Upper lobe of left lung (tissue), 6 donors: Measurements from ENCODE around the gene RALGAPA2. TPM values are rescaled to one million over a fixed set of nuclear protein-coding genes. Genes with fewer than 3 reads are reported as not detected.

Source experiments
- ATAC-seq, 2 donors: fragments of 200-7000 bp; cut with Tn5 transposase; one replicate each; pipeline ENCODE4 v1.9.1; 2022; ENCODE audit warnings: mild to moderate bottlenecking in 2 of 2, moderate library complexity in 2 of 2; ENCODE audit not compliant: low FRiP score in 2 of 2
- DNase-seq, 2 donors: peaks; one replicate each; pipeline ENCODE4 v3.0.0-alpha.2; 2019 to 2020
- H3K27ac ChIP-seq, 4 donors: fragments of 200-600 bp; sonication (generic); one replicate each; pipeline ENCODE4 v1.5.1; 2016 to 2019
- H3K27me3 ChIP-seq, 4 donors: fragments of 200-600 bp; sonication (generic); one replicate each; pipeline ENCODE4 v1.5.1; 2017 to 2019
- H3K36me3 ChIP-seq, 4 donors: fragments of 200-600 bp; sonication (generic); one replicate each; pipeline ENCODE4 v1.5.1; 2016 to 2019
- H3K4me1 ChIP-seq, 4 donors: fragments of 200-600 bp; sonication (generic); one replicate each; pipeline ENCODE4 v1.5.1; 2018 to 2019
- H3K4me3 ChIP-seq, 4 donors: fragments of 200-600 bp; sonication (generic); one replicate each; pipeline ENCODE4 v1.5.1; 2017 to 2019; ENCODE audit warnings: mild to moderate bottlenecking in 2 of 4, moderate library complexity in 1 of 4
- H3K9me3 ChIP-seq, 4 donors: fragments of 200-600 bp; sonication (generic); one replicate each; pipeline ENCODE4 v1.5.1; 2018 to 2019
- CTCF ChIP-seq, 6 experiments: fragments of 450-650 bp in 4 of 6; fragments of 200-600 bp in 2 of 6; sonication (generic) in 2 of 6; IDR thresholded peaks; one replicate each; pipeline ENCODE4 v1.5.1; 2016 to 2019; ENCODE audit warnings: antibody characterized with exemption in 6 of 6
- EP300 ChIP-seq, 4 donors: sonication (generic); formaldehyde crosslinking; IDR thresholded peaks; one replicate each; pipeline ENCODE4 v1.5.1; 2017; ENCODE audit warnings: antibody characterized with exemption in 4 of 4, control low read depth in 2 of 4
- POLR2A ChIP-seq, 4 donors: fragments of 450-650 bp; IDR thresholded peaks; one replicate each; pipeline ENCODE4 v1.5.1; 2016 to 2017; ENCODE audit warnings: antibody characterized with exemption in 4 of 4, mild to moderate bottlenecking in 2 of 4
- POLR2AphosphoS5 ChIP-seq, 2 donors: sonication (generic); formaldehyde crosslinking; IDR thresholded peaks; one replicate each; pipeline ENCODE4 v1.5.1; 2017; ENCODE audit warnings: antibody characterized with exemption in 2 of 2
- WGBS, 2 donors: methylation state at CpG; one replicate each; pipeline ENCODE4 v1.1.5; 2017 to 2018; 5-methylcytosine and 5-hydroxymethylcytosine counted together
- total RNA-seq, 6 donors: library from RNA; depleted of rRNA in 4 of 6; stranded (reverse); fragments of >200 nt in 4 of 6; gene quantifications; one replicate each; pipeline versions ENCODE4 v1.1.0 to v1.2.1, GENCODE V29; 2016 to 2021
- donor health status: DM: no; HTN: no; CAD: no; lungs with moderate emphysema.
- donor health status: DM: no; HTN: yes; CAD: no; lungs with severe emphysema.

RALGAPA2 gene
- total RNA-seq, 6 donors from 2014 or later, result 50.8 to 95.3 (median 65.3) TPM

GRCh38 chr20:20683481-20684321 lies 28.7 kb downstream of the RALGAPA2 start:
- 68 to 70% methylated on average over 10 of the region's 10 CpGs for WGBS, 2 donors
- ATAC-seq (no peak), DNase-seq (no peak)
- Histone ChIP-seq H3K36me3 (peaks cover 0 to 1% (median 0%) of the 10 kb centered on the region in 4 donors), H3K27me3 (no peaks in the 10 kb centered on the region), H3K4me1 (peaks cover 38 to 57% (median 46%) of the 10 kb centered on the region in 4 donors), H3K9me3 (no peaks in the 10 kb centered on the region), H3K4me3 (no peak overlapping the region), H3K27ac (no peak overlapping the region)
- no peak for TF ChIP-seq POLR2A (IDR thresholded peaks at IDR 0.05)
- no peak for TF ChIP-seq POLR2AphosphoS5 (IDR thresholded peaks at IDR 0.05)
- no peak for TF ChIP-seq EP300 (IDR thresholded peaks at IDR 0.05)
- TF ChIP-seq CTCF (IDR thresholded peaks at IDR 0.05), result no peak

DNA sequence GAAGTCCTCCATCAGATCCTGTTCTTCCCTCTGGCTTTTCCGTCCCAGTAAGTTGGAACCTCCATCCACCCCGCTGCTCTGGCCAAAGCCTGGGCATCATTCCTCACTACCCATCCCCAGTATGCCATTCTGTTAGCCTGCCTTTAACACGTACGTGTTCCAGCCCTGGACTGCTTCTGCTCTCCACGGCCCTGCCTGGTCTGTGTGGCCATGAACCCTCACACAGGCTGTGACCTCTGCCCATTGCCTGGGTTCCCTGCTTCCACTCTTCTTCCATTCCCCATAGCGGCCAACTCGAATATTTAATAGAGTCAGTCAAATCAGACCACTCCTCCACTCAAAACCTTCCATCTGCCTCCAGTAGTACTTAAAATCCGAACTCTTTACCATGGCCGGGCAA lies 29.4 kb downstream of the RALGAPA2 start:
- no peaks in the 10 kb centered on the region for H3K27me3 ChIP-seq
- peaks cover 0 to 8% (median 2%) of the 10 kb centered on the region in 4 donors for H3K36me3 ChIP-seq
- 93 to 95% methylated on average over 9 of the region's 9 CpGs for WGBS, 2 donors
- H3K9me3 ChIP-seq, result no peaks in the 10 kb centered on the region
- no peak for ATAC-seq
- no peak for TF ChIP-seq POLR2AphosphoS5 (IDR thresholded peaks at IDR 0.05)
- TF ChIP-seq CTCF (IDR thresholded peaks at IDR 0.05), result no peak
- no peak for TF ChIP-seq EP300 (IDR thresholded peaks at IDR 0.05)
- H3K27ac ChIP-seq, result no peak overlapping the region
- DNase-seq, result no peak
- no peak overlapping the region for H3K4me3 ChIP-seq
- H3K4me1 ChIP-seq, result peaks cover 38 to 53% (median 42%) of the 10 kb centered on the region in 4 donors

GRCh38 chr20:20680991-20681508 lies 31.4 kb downstream of the RALGAPA2 start:
- Histone ChIP-seq H3K4me1 (peaks cover 35 to 43% (median 39%) of the 10 kb centered on the region in 4 donors), H3K27ac (peak overlapping the region in 2 of 4 donors; percentile 5 to 19), H3K27me3 (no peaks in the 10 kb centered on the region), H3K9me3 (no peaks in the 10 kb centered on the region), H3K4me3 (no peak overlapping the region), H3K36me3 (peaks cover 0 to 15% (median 2%) of the 10 kb centered on the region in 4 donors)
- no peak for TF ChIP-seq POLR2A (IDR thresholded peaks at IDR 0.05)
- no peak for TF ChIP-seq CTCF (IDR thresholded peaks at IDR 0.05)
- TF ChIP-seq EP300 (IDR thresholded peaks at IDR 0.05), result no peak
- TF ChIP-seq POLR2AphosphoS5 (IDR thresholded peaks at IDR 0.05), result no peak
- ATAC-seq (peak in 1 of 2 donors; percentile 47), DNase-seq (peak in 1 of 2 donors; percentile 48)
- 36 to 57% methylated on average over 5 to 7 of the region's 7 CpGs for WGBS, 2 donors

GRCh38 chr20:20679316-20679715 lies 33.1 kb downstream of the RALGAPA2 start:
- ATAC-seq, result no peak
- WGBS, 2 donors, result 87 to 90% methylated on average over 3 of the region's 3 CpGs

More at GRCh38 chr20:20679316-20679715, 33.1 kb downstream of the RALGAPA2 start:
- Histone ChIP-seq H3K36me3 (peaks cover 0 to 15% (median 2%) of the 10 kb centered on the region in 4 donors), H3K27ac (no peak overlapping the region), H3K4me3 (no peak overlapping the region), H3K27me3 (no peaks in the 10 kb centered on the region), H3K4me1 (peaks cover 26 to 33% (median 30%) of the 10 kb centered on the region in 4 donors), H3K9me3 (no peaks in the 10 kb centered on the region)
- no peak for DNase-seq
- TF ChIP-seq POLR2A (IDR thresholded peaks at IDR 0.05) (no peak), CTCF (IDR thresholded peaks at IDR 0.05) (no peak), POLR2AphosphoS5 (IDR thresholded peaks at IDR 0.05) (no peak), EP300 (IDR thresholded peaks at IDR 0.05) (no peak)
